PFSK-1 (cell line): Measurements from ENCODE around the gene KNL1.

Experiments used
- POLR2AphosphoS5 ChIP-seq: IDR thresholded peaks from 2 replicates; pipeline ENCODE4 v1.6.1; 2012; ENCODE audit warnings: low read depth, mild to moderate bottlenecking, control low read depth, low read length, moderate library complexity
- SIN3A ChIP-seq: IDR thresholded peaks from 2 replicates; pipeline ENCODE4 v1.6.1; 2012; ENCODE audit warnings: mild to moderate bottlenecking, low read length, moderate library complexity, borderline replicate concordance; ENCODE audit not compliant: insufficient read depth
- TAF1 ChIP-seq: IDR thresholded peaks from 2 replicates; pipeline ENCODE4 v1.6.1; 2012; ENCODE audit warnings: low read length, control low read depth, borderline replicate concordance; ENCODE audit not compliant: insufficient read depth
- TF ChIP-seq, protein P1 (sequence below), 2 experiments: IDR thresholded peaks; 2 replicates each; pipeline versions ENCODE4 v1.6.1 to v1.8.0; 2011 to 2012; ENCODE audit warnings: low read depth in 2 of 2, low read length in 2 of 2, control low read depth in 1 of 2, inconsistent platforms in 1 of 2, mild to moderate bottlenecking in 1 of 2, moderate library complexity in 1 of 2; ENCODE audit not compliant: insufficient read depth in 1 of 2

DNA sequence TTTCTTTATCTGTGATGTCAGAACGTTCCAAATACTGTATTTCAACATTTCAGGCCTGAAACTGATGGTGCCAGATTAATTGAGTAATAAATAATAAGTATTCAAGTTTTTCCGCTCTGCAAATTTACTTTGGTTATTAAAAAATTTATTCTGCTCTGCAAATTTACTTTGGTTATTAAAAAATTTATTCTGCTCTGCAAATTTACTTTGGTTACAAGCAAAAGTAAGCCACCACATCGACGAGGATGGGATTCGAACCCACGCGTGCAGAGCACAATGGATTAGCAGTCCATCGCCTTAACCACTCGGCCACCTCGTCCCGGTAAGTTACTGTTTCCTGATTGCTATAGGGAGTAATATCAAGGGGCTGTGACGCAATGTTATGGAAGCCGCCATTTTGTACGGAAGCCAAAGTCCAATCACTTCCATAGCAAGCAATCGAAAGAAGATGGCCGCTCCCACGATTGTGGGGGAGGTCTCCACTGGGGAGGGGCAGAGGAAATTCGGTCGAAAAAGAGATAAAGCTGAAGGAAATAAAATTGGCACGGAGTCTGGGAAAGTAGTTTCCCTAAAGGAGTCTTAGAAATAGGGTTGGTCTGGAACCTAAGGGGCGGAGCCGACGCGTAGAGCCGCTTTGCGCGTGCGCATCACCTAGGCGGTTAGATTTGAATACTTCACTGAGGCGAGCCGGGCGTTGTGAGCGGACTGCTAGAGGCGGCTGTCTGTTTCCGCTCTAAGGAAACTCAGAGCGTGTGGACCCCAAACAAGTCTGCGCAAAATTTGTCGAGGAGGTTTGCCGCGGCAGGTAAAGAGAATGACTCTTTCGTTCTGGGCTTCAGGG, at the start of gene KNL1:
- TF ChIP-seq POLR2AphosphoS5 (peak; percentile 86), TAF1 (peak; percentile 51; the same call in 1 of the 2 replicates), SIN3A (no peak)
- TF ChIP-seq, protein P1, sequence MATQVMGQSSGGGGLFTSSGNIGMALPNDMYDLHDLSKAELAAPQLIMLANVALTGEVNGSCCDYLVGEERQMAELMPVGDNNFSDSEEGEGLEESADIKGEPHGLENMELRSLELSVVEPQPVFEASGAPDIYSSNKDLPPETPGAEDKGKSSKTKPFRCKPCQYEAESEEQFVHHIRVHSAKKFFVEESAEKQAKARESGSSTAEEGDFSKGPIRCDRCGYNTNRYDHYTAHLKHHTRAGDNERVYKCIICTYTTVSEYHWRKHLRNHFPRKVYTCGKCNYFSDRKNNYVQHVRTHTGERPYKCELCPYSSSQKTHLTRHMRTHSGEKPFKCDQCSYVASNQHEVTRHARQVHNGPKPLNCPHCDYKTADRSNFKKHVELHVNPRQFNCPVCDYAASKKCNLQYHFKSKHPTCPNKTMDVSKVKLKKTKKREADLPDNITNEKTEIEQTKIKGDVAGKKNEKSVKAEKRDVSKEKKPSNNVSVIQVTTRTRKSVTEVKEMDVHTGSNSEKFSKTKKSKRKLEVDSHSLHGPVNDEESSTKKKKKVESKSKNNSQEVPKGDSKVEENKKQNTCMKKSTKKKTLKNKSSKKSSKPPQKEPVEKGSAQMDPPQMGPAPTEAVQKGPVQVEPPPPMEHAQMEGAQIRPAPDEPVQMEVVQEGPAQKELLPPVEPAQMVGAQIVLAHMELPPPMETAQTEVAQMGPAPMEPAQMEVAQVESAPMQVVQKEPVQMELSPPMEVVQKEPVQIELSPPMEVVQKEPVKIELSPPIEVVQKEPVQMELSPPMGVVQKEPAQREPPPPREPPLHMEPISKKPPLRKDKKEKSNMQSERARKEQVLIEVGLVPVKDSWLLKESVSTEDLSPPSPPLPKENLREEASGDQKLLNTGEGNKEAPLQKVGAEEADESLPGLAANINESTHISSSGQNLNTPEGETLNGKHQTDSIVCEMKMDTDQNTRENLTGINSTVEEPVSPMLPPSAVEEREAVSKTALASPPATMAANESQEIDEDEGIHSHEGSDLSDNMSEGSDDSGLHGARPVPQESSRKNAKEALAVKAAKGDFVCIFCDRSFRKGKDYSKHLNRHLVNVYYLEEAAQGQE (IDR thresholded peaks at IDR 0.05; ENCODE audit: insufficient read depth in 1 of 2, low read depth in 2 of 2, low read length in 2 of 2) = no peak; a peak in 1 of 4 replicates
